SH-SY5Y (cell line): ENCODE measurements around the gene PRSS56.

Experiments
- GATA2 ChIP-seq: IDR thresholded peaks from 2 replicates; pipeline ENCODE4 v1.6.1; 2011; ENCODE audit warnings: mild to moderate bottlenecking, low read depth, low read length
- GATA3 ChIP-seq: IDR thresholded peaks from 2 replicates; pipeline ENCODE4 v1.6.1; 2011; ENCODE audit warnings: low read depth, mild to moderate bottlenecking, low read length, moderate library complexity

GRCh38 chr2:232538671-232539070 lies 18.5 kb downstream of the PRSS56 start:
- no peak for TF ChIP-seq GATA2
- no peak for TF ChIP-seq GATA3
